ENCODE data around the gene XPO4. TPM values are rescaled to one million over a fixed set of nuclear protein-coding genes. Genes with fewer than 3 reads are reported as not detected.

XPO4 gene
- total RNA-seq, 1 donor, result 25.8 TPM

DNA sequence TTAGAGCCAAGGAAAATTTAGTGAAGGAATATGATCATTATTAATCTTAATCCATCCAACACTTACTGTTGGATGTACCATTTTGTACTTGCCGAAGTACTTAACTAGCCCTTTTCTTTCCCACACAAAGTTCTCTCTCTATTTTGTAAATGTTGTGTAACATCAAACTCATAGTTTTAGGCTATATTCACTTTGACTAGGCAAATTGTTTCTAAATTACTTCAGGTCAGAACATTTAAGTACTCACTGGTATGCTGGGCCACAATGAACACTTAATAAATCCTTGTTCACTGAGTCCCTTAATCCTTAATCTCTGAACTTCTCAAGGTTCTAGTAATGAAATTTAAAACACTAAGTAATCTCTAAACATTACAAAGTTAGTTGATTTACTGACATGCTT is 79.5 kb downstream of the XPO4 start:
- H3K4me3 ChIP-seq (ENCODE audit: low read depth, low read length), result no peak overlapping the region
- no peak for DNase-seq (ENCODE audit: low read depth)
- TF ChIP-seq, protein P1, sequence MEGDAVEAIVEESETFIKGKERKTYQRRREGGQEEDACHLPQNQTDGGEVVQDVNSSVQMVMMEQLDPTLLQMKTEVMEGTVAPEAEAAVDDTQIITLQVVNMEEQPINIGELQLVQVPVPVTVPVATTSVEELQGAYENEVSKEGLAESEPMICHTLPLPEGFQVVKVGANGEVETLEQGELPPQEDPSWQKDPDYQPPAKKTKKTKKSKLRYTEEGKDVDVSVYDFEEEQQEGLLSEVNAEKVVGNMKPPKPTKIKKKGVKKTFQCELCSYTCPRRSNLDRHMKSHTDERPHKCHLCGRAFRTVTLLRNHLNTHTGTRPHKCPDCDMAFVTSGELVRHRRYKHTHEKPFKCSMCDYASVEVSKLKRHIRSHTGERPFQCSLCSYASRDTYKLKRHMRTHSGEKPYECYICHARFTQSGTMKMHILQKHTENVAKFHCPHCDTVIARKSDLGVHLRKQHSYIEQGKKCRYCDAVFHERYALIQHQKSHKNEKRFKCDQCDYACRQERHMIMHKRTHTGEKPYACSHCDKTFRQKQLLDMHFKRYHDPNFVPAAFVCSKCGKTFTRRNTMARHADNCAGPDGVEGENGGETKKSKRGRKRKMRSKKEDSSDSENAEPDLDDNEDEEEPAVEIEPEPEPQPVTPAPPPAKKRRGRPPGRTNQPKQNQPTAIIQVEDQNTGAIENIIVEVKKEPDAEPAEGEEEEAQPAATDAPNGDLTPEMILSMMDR (IDR thresholded peaks at IDR 0.05; ENCODE audit: insufficient read depth, low read length), result no peak

DNA sequence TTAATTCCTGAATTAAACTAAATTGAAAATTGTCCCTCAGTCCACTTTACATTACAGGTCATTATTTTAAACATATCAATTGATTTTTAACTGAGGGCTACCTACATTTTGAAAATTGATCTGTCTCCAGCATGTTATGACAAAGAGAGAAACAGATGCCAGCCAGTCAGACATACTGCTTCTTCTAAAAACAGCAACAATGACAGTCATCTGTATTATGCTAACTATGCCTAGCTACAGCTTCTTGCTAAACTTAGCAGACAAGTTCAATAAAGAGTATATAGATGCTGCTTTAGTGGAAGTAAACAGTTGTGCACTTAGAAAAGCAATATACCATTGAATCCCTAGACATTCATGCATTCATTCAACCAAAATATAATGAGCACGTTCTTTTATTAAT is 80.1 kb downstream of the XPO4 start:
- TF ChIP-seq, protein P1 (IDR thresholded peaks at IDR 0.05; ENCODE audit: insufficient read depth, low read length), result no peak
- H3K4me3 ChIP-seq (ENCODE audit: low read depth, low read length), result no peak overlapping the region
- no peak for DNase-seq (ENCODE audit: low read depth)

DNA sequence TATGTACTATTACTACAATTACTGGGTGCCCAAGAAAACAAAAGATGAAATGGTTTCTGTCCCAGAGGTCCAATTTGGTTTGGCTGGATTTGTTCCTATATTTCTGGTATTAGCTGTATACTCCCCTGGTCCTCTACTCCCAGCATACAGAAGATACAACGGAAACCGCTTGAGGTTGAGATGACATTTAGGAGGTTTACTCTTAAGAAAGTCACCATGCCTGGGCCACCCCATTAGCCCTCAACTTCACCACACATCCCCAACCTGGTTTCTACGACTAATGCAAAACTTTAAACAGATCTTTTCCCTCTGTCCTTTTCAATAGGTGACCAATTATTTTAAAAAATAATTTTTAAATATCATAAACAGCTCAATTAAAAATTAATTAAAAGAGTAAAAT is 82.8 kb downstream of the XPO4 start:
- H3K4me3 ChIP-seq (ENCODE audit: low read depth, low read length), result no peak overlapping the region
- TF ChIP-seq, protein P1 (IDR thresholded peaks at IDR 0.05; ENCODE audit: insufficient read depth, low read length), result no peak
- no peak for DNase-seq (ENCODE audit: low read depth)

GRCh38 chr13:20815464-20815863 is 87.1 kb downstream of the XPO4 start:
- DNase-seq (ENCODE audit: low read depth), result peak; percentile 35
- TF ChIP-seq, protein P1 (IDR thresholded peaks at IDR 0.05; ENCODE audit: insufficient read depth, low read length), result no peak
- no peak overlapping the region for H3K4me3 ChIP-seq (ENCODE audit: low read depth, low read length)

GRCh38 chr13:20814224-20814910 is 88.2 kb downstream of the XPO4 start:
- peak; percentile 94 for DNase-seq (ENCODE audit: low read depth)
- TF ChIP-seq, protein P1 (IDR thresholded peaks at IDR 0.05; ENCODE audit: insufficient read depth, low read length), result no peak
- no peak overlapping the region for H3K4me3 ChIP-seq (ENCODE audit: low read depth, low read length)

DNA sequence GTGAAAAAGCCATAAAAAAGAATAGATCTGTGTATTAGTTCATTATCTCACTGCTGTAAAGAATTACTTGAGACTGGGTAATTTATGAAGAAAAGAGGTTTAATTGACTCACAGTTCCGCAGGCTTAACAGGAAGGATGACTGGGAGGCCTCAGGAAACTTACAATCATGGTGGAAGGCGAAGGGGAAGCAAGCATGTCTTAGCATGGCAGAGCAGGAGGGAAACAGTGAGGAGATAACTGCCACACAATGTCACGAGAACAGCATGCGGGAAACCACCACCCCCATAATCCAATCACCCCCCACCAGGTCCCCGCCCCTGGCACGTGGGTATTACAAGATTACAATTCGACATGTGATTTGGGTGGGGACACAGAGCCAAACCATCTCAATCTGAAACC is 89.7 kb downstream of the XPO4 start:
- H3K4me3 ChIP-seq (ENCODE audit: low read depth, low read length), result no peak overlapping the region
- TF ChIP-seq, protein P1 (IDR thresholded peaks at IDR 0.05; ENCODE audit: insufficient read depth, low read length), result no peak
- DNase-seq (ENCODE audit: low read depth), result no peak

GRCh38 chr13:20810808-20811207 is 91.7 kb downstream of the XPO4 start:
- TF ChIP-seq, protein P1 (IDR thresholded peaks at IDR 0.05; ENCODE audit: insufficient read depth, low read length), result no peak
- no peak overlapping the region for H3K4me3 ChIP-seq (ENCODE audit: low read depth, low read length)
- DNase-seq (ENCODE audit: low read depth), result no peak
